Endothelial cell (in vitro differentiated cells): Measurements from ENCODE around the gene COL15A1. TPM values are rescaled to one million over a fixed set of nuclear protein-coding genes. Genes with fewer than 3 reads are reported as not detected.

Source experiments
- DNase-seq: peaks from one replicate; pipeline ENCODE4 v3.0.0; 2021; ENCODE audit warnings: low spot score
- H3K27ac Mint-ChIP-seq: one replicate; pipeline ENCODE4 v1.8.0; 2021; ENCODE audit warnings: mixed read lengths, inconsistent platforms; ENCODE audit not compliant: unreplicated experiment
- H3K27me3 Mint-ChIP-seq: one replicate; pipeline ENCODE4 v1.8.0; 2021; ENCODE audit warnings: mild to moderate bottlenecking, moderate library complexity, mixed read lengths, inconsistent platforms; ENCODE audit not compliant: unreplicated experiment
- H3K36me3 Mint-ChIP-seq: one replicate; pipeline ENCODE4 v1.8.0; 2021; ENCODE audit warnings: mild to moderate bottlenecking, low read depth, mixed read lengths, inconsistent platforms; ENCODE audit not compliant: unreplicated experiment
- H3K4me1 Mint-ChIP-seq: one replicate; pipeline ENCODE4 v1.8.0; 2021; ENCODE audit warnings: mild to moderate bottlenecking, mixed read lengths, inconsistent platforms; ENCODE audit not compliant: unreplicated experiment
- H3K4me3 Mint-ChIP-seq: one replicate; pipeline ENCODE4 v1.8.0; 2021; ENCODE audit warnings: mild to moderate bottlenecking, mixed read lengths, inconsistent platforms; ENCODE audit not compliant: unreplicated experiment
- H3K9me3 Mint-ChIP-seq: one replicate; pipeline ENCODE4 v1.8.0; 2021; ENCODE audit warnings: mixed read lengths, inconsistent platforms; ENCODE audit not compliant: unreplicated experiment
- total RNA-seq: library from RNA; stranded (reverse); fragmentation: NEBNext Ultra II Directional; extraction: Animal tissue kit (Norgen Biotek cat#: 25700); gene quantifications from one replicate; pipeline ENCODE4 v1.2.1, GENCODE V29; 2021; ENCODE audit not compliant: unreplicated experiment
- TF ChIP-seq, protein P1 (sequence below): fragments of 200-600 bp; sonication (generic); IDR thresholded peaks from one replicate; pipeline ENCODE4 v1.5.0; 2021; ENCODE audit warnings: antibody characterized with exemption; ENCODE audit not compliant: unreplicated experiment

Gene COL15A1
- total RNA-seq, 1 donor from 2014 or later, result 24.0 TPM

GRCh38 chr9:99027443-99027842 lies 83.7 kb downstream of the COL15A1 start:
- no peaks in the 10 kb centered on the region for H3K9me3 Mint-ChIP-seq
- peaks cover 2% of the 10 kb centered on the region for H3K27me3 Mint-ChIP-seq
- no peak overlapping the region for H3K4me3 Mint-ChIP-seq
- peaks cover 26% of the 10 kb centered on the region for H3K36me3 Mint-ChIP-seq
- TF ChIP-seq, protein P1, sequence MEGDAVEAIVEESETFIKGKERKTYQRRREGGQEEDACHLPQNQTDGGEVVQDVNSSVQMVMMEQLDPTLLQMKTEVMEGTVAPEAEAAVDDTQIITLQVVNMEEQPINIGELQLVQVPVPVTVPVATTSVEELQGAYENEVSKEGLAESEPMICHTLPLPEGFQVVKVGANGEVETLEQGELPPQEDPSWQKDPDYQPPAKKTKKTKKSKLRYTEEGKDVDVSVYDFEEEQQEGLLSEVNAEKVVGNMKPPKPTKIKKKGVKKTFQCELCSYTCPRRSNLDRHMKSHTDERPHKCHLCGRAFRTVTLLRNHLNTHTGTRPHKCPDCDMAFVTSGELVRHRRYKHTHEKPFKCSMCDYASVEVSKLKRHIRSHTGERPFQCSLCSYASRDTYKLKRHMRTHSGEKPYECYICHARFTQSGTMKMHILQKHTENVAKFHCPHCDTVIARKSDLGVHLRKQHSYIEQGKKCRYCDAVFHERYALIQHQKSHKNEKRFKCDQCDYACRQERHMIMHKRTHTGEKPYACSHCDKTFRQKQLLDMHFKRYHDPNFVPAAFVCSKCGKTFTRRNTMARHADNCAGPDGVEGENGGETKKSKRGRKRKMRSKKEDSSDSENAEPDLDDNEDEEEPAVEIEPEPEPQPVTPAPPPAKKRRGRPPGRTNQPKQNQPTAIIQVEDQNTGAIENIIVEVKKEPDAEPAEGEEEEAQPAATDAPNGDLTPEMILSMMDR, result no peak
- H3K4me1 Mint-ChIP-seq, result no peaks in the 10 kb centered on the region
- no peak for DNase-seq
- no peak overlapping the region for H3K27ac Mint-ChIP-seq

DNA sequence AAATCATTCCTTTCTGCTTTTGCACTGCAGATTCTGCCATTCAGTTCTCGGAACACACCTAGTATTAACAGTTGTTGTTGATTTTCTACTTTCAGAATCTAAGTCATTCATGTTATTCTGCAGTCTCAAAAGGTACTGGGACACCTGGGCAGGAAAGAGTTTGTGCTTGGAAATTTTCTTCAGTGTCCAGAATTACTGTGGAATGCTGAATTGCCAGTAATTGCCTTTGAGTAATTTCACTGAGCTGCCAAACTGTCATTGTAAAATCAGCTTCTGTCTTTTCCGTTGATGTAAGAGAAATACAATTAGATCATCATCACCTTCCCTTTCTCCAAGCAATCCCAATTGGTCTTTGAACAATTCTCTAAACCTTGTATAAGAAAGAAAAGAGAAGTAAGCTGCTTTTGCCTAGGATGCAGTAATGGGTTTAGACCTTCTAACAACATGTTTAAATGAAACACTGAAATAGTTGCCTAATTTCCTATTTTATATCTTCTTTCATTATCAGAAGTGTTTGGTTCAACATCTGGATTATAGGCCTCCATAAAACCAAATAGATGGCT lies 85.5 kb downstream of the COL15A1 start:
- H3K36me3 Mint-ChIP-seq, result peaks cover 19% of the 10 kb centered on the region
- no peaks in the 10 kb centered on the region for H3K27me3 Mint-ChIP-seq
- TF ChIP-seq, protein P1, result no peak
- H3K9me3 Mint-ChIP-seq, result no peaks in the 10 kb centered on the region
- DNase-seq, result no peak
- H3K27ac Mint-ChIP-seq, result no peak overlapping the region
- H3K4me1 Mint-ChIP-seq, result no peaks in the 10 kb centered on the region
- H3K4me3 Mint-ChIP-seq, result no peak overlapping the region

DNA sequence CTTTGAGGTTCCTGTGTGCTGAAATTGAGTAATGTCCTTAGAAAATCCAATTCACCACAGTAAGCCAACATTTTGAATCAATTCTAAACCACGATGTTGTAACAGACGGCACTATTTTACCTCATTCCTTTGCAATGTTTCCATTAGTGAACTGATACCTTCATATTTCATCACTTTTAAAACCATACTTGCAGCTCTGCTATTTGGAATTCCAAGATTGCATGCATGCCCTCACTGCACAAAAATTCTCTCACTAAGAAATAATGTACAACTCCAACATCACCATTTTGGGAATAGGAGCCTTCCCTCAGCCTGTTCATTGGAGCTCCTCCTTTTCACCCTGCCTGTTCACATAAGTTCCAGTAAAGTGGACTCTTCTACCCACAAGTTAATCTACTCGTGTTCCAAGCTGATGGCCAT lies 86.4 kb downstream of the COL15A1 start:
- Mint-ChIP-seq H3K9me3 (no peaks in the 10 kb centered on the region), H3K36me3 (peaks cover 22% of the 10 kb centered on the region), H3K27ac (no peak overlapping the region), H3K4me1 (no peaks in the 10 kb centered on the region), H3K4me3 (no peak overlapping the region), H3K27me3 (no peaks in the 10 kb centered on the region)
- DNase-seq, result no peak
- TF ChIP-seq, protein P1, result no peak

- Mint-ChIP-seq H3K27ac (no peak overlapping the region), H3K4me3 (no peak overlapping the region)
- no peak for DNase-seq
These were observed 87.0 kb downstream of the COL15A1 start for GRCh38 chr9:99030610-99031109.

DNA sequence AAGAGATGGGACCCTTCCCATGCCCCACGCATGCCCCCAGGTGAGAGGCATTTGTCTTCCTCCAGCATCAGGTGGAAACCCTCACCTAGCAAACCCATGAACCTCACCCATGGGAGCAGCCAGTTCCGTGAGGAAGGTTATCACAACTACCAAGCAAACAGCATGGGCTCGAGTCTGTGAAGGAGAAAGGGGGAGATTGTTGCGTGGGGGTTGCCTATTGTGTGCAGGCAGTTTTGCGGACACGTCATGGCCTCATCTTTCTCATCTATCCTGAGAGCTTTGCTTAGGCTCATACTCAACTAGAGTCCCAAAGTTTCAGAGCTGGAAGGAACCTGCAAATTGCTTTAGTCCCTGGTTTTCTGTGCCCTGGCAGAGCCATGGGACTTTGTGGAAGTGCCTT lies 87.6 kb downstream of the COL15A1 start:
- H3K4me1 Mint-ChIP-seq, result no peaks in the 10 kb centered on the region
- H3K9me3 Mint-ChIP-seq, result no peaks in the 10 kb centered on the region
- peaks cover 16% of the 10 kb centered on the region for H3K36me3 Mint-ChIP-seq
- no peaks in the 10 kb centered on the region for H3K27me3 Mint-ChIP-seq
- no peak overlapping the region for H3K27ac Mint-ChIP-seq
- TF ChIP-seq, protein P1, result no peak
- no peak overlapping the region for H3K4me3 Mint-ChIP-seq
- DNase-seq, result no peak

More at GRCh38 chr9:99030610-99031109, 87.0 kb downstream of the COL15A1 start:
- Mint-ChIP-seq H3K4me1 (no peaks in the 10 kb centered on the region), H3K36me3 (peaks cover 22% of the 10 kb centered on the region), H3K9me3 (no peaks in the 10 kb centered on the region), H3K27me3 (no peaks in the 10 kb centered on the region)
- TF ChIP-seq, protein P1, result no peak
